HG02943 (cell line): Measurements from ENCODE around the gene PASK.

Source experiments
- ATAC-seq: cut with Tn5 transposase; IDR thresholded peaks from one replicate; pipeline ENCODE4 v1.9.1; 2021; ENCODE audit warnings: mild to moderate bottlenecking, low read depth, moderate library complexity; ENCODE audit not compliant: unreplicated experiment

PASK gene

DNA sequence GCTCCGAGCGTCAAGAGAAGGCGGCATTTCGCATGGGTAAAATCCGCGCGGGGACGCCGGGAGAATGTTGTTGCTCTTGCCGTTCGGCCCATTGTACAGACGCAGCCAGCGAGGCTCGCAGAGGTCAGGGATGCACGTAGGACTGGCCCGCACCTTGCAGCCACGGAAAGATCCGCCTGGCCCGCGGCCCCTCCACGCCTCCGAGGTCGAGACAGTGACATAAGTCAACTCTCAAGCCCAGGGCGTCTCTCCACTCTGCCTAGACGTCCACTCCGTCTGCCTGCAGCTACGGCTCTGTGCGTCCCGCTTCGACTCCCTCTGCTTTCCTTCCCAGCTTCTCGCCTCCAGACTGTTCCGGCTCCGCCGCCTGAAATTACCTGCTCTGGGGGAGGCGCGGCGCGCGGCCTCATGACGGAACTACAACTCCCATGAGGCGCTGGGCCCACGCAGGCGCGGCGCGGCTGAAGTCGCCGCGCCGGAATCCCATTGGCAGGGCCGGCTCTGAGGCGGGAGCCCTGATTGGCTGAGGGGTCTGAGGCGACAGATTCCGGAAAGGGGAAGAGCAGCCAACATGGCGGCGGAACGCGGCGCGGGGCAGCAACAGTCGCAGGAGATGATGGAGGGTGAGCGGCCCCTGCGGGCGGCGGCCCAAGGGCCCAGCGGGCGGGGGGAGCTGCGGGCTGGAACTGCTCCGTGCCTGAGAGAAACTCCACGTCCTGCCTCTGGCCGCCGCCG is 820 bp upstream of the PASK start, which contains the start of gene PPP1R7:
PPP1R7 (plus strand) TSS at position 543 of the 735 bp plus-strand sequence; CDS start at position 572, 29 bp downstream.
- peak; percentile 58 for ATAC-seq

DNA sequence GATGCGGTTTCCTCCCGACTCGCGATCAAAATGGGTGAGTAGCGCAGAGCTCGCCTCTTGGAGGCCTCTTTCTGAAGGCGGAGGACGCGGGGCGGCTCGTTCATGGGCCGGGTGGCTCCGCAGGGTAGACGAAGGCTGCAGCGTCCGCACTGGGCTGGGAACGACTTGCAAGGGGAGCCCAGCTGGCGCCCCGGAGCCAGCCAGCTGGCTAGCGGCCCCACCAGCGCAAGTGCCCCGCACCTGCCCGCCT is 328 bp upstream of the PASK start:
- ATAC-seq: peak; percentile 19

DNA sequence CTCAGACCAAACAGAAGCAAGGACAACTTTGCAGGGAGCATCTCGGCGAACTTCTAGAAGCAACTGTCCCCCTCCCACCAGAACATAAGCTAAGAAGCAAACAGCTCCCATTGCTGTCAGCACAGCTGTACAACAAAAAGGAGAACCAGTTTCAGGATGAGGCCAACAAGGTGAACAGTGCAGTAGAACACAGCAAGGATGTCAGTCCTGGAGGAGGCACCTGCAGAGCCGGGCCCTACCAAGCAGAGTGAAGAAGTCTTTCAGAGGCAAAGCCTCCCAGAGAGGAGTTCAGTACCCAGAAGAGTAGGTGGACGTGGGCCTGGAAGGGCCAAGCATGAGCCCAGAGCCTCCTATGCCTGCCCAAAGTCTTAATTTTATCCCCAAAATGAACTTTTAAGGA is 1.0 kb downstream of the PASK start:
- ATAC-seq: no peak

DNA sequence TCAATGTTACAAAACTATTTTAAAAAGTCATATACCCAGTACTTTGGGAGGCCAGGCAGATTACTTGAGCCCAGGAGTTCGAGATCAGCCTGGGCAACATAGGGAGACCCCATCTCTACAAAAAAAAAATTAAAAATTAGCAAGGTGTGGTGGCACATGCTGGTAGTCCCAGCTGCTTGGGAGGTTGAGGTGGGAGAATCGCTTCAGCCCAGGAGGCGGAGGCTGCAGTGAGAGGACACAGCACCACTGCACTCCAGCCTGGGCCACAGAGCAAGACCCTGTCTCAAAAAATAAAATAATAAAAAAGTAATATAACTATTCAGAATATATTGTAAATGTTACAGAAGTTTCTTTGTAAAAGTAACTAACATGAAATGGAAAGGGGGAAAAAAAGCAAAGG is 1.9 kb downstream of the PASK start:
- ATAC-seq: no peak

DNA sequence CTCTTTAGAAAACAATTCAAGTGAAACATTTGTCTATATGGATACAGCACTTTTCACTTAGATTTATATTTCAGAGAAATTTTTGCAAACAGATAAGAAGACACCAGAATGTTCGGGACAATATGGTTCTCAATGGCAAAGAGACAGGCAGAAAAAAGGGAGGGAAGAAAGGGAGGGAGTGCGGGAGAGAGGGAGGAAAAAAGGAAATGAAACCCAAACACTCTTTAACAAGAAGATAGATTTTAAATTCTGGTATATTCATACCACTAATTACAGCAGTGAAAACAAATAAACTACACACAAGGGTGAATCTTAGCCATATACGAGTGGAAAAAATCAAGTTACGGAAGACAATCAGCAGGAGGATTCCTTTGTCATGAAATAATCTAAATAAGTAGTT is 3.0 kb downstream of the PASK start:
- no peak for ATAC-seq

DNA sequence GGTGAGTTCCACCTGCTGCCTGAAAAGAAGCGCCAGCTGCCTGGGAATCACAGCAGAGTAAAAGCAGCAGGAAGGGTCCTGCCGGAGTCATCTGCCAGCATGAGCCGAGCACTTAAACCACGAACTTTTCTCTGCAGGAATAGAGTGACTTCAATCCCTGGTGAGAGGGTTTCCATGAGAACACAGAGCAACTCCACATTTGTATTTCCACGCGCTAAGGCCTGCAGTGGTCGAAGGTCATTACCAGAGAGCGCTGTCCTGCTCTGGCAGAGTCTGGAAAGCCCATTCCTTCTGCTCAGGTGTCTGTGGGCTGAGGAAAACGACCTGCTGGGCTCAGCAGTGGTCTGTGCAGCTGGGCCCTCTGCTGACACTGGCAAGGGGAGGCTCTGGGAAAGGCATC is 6.7 kb downstream of the PASK start:
- no peak for ATAC-seq

DNA sequence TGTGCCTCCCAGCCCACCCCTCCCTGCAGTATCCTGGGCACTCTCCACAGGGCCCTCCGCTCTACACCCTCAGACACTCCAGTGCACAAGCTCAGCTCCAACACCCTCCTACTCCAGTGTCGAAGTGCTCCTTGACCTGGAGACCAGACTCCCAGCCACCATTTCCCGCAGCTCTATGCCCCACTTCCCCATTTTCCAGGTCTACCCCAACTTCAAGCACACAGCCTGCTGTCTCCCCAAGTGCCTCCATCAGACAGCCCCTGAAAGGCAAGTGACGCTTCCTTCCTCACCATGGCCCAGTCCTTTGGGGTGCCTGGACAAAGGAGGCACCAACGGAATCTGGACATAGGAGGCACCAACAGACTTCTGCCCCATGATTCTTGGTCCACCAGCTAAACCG is 7.2 kb downstream of the PASK start:
- no peak for ATAC-seq

DNA sequence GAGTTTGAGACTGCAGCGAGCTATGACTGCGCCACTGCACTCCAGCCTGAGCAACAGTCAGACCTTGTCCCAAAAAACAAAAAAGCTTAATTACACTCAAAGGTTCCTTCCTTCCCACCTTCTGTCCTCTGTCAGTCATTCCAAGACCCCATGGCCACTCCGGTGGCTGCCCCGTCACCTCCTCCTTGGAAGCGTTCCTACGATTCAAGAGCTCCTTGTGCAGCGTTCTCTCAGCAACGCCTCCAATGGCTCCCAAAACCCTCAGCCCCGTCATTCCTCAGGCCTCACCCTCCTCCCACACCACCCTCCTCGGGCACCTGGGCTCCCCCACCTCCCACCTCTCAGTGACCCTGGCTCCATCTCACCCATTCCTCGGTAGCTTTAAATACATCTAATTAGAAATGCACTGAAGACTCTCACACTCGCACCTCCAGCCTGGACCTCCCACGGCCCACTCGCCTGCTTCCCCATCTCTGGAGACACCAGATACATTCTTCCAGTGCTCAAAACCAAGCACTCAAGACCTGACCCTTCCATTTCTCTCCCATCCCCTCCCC is 8.0 kb downstream of the PASK start:
- no peak for ATAC-seq

DNA sequence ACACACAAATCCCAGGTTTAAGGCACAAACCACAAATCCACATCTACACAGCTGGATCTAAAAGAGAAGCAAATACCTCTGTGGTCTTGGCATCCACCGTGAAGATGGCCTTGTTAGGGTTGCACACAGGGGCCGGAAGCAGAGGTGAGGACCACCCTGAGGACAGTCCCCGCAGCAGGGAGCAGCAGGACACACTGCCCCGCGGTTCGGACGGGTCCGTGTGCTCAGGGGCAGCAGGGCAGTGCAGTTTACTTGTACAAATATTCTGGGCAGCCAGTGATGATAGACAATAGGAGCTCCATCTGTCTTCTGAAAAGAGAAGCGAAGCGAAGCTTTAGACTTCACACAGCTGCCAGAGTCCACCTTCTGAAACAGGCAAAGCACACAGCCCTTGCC is 8.8 kb downstream of the PASK start:
- no peak for ATAC-seq

DNA sequence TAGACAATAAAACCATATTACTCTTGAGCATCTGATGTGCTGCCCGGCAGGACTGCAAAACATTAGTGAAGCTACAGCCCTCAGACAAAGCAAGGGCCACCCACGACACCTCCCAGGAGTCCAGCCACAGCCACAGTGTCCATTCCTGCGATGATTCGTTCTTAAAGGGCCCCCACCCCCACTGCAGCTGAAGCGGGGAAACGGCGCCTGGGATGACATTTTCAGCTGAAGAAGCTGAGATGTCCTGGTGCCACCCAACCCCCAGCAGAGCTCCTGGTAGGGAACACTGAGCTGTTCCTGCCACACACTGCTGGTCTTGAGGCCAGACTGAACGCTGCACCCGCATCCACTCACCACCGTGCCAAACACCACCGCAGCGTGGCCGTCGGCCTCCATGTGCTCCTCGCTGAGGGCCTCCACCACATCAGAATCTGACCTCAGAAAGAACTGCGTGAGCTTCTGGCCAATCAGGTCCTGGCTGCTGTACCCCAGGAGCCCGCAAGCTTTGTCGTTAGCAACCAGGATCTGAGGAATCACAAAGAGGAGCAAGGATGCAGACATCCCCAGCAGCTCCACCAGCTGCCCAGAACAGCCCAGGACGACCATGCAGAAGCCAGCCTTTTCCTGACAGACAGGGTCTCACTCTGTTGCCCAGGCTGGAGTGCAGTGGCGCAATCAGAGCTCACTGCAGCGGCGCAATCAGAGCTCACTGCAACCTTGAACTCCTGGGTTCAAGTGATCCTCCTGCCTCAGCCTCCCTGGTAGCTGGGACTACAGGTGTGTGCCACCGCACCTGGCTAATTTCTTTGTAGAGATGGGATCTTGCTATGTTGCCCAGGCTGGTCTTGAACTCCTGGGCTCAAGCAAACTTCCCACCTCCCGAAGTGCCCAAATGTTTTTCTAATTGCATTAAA is 9.5 kb downstream of the PASK start:
- ATAC-seq: no peak

DNA sequence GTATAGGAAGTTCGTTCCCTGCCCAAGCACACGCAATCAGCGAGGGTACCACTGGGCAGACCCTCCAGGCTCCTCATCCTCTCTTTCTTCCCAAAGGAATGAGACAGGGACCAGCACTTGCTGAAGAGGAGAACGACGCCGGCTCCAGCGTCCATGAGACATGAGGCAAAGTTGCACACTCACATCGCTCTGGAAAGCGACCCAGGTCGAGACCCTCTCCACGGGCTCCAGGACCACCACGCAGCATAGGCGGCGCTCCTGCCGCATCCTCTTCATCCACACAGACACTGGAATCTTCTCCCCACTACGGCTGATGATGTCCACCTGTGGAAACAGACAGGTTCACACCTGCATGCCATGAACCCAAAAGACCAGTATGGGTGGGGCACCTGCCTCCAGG is 10.8 kb downstream of the PASK start:
- no peak for ATAC-seq

DNA sequence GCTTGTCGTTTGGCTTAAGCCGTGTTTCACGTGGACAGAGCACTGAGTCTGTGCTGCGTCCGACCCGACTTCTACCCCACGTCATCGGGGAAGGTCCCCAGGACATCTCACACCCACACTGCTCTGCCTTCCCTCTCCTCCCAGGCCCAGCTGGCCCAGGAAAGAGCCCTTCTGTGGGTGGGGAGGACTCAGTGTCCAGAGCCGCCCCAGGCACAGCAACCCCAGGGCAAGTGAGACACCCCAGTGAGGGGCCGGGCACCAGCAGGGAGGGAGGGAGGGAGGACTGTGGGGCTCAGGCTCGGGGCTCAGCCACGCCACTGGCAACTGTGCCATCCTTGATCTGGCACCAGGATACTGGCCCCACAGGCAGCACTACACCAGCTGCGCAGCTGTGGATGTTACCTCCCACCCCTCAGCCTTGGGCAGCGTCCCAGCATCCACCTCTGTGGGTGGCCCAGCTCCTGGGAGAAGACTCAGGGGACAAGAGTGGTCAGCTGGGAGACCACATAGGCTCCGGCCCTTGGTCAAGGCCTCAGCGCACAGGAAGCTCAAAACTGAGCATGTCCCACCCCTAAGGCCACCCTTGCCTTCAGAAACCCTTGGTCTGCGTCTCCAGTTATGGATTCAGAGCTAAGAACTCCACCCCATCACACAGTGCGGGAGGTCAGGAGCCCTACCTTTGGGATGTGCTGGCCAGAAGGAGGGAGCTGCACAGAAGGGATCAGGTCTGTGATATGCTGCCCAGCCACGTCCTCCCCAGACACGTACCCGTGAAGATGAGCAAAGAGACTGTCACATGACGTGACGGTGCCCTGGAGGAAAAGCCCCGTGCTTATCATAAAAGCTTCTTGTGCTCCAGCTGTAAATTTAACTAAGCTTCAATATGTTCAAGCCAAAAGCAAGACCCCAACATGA is 11.7 kb downstream of the PASK start:
- no peak for ATAC-seq

DNA sequence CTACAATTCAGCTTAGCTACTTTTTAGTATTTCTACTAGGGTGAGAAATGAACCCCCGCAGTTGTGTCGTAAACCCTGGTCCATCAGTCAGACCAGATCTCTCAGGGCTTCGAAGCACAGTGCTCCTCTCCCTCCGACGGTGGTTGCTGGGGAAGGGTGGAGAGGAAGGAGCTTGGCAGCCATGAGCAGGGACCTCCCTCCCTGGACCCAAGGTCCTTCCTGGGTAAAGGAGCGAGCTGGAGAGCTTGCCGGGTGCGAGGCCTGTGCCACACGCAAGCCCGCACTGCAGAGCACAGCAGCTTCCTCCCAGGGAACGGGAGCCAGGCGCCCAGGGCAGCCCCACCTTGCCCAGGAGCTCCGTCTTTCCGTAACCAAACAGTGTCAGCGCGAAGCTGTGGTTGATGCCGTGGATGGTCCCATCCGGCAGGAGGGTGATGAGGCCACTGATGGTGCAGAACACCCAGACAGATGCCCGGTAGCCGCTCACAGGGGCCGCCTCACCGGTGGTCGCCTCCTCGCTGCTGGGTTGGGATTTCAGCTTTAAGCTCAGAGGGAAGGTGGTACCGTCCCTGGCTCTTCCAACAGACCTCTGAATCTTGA is 12.5 kb downstream of the PASK start:
- ATAC-seq: no peak

DNA sequence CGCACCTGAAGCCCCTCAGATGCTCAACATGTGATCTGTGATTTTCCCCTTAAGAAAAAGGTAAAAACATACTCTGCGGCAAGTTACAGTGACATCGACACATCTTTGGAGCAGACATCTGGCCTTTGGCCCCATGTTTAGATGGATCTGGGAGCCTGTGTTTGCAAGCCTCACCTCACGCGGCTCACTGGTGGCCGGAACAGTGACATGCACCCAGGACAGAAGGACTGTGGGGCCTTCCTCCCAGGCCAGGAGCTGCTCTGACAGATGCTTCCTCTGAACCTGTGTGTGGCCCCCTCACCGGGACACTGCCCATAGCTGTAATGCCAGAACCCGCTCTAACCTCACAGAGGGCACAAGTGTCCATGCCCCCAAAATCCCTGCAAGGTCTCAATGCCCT is 13.1 kb downstream of the PASK start:
- ATAC-seq: no peak

DNA sequence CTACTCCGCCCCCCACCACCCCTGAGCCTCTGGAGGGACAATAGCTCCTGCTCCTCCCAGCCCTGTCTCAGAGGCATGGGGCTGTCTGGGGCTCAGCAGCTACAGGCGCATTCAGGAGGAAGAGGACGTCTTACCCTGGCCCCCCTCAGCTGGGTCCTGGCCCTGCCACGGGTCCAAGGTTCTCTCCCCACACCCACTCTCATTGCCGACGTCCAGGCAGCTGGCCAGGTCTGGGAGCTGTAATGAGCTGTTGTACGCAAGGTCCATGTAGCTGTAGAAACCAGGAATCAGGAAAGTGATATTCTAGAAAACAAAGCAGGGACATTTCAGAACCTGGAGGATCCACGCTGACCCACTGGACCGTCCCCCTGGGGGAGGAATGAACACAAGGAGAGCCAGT is 13.5 kb downstream of the PASK start:
- ATAC-seq: no peak

DNA sequence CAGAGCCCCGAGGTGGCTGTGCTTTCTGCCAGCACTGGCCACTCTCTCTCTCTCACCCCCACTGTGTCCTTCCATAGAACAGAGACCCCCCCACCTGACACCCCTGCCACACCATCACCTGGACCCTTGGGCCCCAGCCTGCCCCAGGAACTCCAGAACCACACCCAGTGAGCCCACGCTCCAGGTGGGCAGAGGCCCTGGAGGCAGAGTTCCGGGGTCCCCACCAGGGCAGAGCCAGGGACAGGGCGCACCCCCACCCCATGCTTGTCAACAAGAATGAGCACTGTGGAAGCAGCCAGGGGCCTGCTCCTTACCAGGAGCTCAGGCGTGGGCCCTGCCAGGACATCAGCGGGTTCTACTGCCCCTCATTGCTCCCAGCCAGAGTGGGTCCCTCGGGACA is 14.6 kb downstream of the PASK start:
- no peak for ATAC-seq

DNA sequence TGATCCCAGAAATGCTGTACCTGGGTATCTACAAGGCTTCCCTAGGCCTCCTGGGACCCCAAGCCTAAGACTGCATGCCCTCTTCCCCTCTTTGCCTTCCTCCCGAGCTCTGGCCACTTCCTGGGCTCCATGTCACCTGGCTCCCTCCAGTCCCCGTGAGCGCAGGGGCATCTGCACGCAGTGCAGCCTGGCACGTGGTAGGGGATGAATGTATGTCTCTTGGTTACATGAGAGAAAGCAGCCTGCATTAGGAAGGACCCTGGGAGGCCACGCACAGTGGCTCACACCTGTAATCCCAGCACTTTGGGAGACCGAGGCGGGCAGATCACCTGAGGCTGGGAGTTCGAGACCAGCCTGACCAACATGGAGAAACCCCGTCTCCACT is 15.8 kb downstream of the PASK start:
- no peak for ATAC-seq

DNA sequence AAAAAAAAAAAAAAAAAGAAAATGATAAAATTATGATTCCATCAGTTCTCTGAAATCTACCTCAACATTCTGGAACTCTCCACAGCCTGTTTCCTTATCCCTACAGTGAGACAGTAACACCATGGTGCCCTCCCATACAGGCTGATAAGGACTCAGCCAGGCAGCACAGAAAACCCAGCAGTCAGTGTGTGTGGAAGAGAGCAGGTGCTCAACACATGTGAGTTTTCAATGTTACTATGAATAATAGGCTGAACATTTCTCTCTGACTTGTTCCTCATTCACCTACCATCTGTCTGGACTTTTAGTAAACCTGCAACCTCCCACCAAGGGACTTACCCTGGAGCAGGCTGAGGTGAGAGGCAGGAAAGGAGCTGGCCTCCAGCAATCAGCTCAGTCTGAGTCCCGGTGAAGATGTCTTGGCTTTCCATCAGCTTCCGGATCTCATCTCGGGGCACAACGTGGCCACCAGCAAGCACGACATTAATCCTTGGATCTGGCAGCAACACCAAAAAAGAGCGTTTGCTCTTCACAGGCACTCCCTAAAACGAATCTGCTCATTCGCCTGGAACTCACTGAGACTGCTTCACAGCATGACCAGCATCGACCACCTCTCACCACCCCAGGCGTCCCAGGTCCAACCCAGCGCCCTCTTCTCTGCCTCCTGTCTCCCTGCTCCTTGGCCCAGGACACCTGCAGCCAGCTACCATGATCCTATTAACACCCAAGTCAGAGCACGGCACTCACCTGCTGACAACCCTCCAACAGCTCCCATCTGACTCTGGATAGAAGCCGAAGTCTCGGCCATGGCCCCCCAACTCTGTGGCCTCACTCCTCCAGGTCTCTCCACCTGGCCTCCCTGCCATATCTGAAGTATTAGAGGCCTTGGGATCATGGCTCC is 16.5 kb downstream of the PASK start:
- ATAC-seq: no peak

DNA sequence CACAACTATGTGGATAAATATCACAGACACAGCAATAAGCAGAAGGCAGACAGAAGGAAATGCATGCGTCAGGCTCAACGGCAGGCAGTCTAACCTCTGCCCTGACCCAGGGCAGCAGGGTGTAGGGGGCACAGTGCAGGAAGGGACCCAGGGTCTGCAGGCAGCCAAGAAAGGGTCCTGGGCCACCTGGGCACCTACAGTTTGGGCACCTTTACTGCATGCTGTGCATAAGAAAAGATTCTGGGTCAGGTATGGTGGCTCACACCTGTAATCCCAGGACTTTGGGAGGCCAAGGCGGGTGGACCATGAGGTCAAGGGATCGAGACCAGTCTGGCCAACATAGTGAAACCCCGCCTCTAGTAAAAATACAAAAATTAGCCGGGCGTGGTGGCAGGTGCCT is 17.7 kb downstream of the PASK start:
- no peak for ATAC-seq
